HepG2 (cell line): ENCODE results near the gene ZFAND3.

ENCODE experiments used
- KDM5B ChIP-seq: sonication (generic); formaldehyde crosslinking; IDR thresholded peaks from 2 replicates; pipeline ENCODE4 v1.4.0; 2020; ENCODE audit warnings: missing genetic modification reagents, mild to moderate bottlenecking, borderline replicate concordance
- TAF1 ChIP-seq: sonication (generic); formaldehyde crosslinking; IDR thresholded peaks from 2 replicates; pipeline ENCODE4 v1.4.0; 2020; ENCODE audit warnings: missing genetic modification reagents

DNA sequence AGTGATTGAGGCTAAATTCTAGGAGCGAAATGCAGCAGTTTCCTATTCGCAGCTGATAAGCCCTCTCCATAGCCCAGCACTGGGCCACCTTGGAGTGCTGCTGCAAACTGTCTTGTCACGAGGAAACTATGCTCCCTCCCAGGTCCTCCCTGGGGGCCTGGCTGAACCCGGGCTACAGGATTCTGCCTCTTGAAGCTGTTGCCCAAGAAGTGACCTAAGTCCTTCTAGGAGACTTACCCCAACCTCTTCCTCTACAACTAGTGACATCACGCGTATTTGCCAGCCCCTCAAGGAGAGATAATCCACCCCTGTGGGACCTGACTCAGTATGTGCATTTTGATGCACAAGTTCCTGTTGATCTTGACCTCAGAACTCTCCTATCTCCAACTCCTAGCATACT lies 26.5 kb upstream of the ZFAND3 start:
- TF ChIP-seq TAF1 = no peak
- no peak for TF ChIP-seq KDM5B
